Mammary epithelial cell (primary cell): ENCODE data around the gene P2RX7.

Experiments
- EZH2 ChIP-seq: IDR thresholded peaks from 2 replicates; pipeline ENCODE4 v1.6.1; 2012; ENCODE audit warnings: low read length, inconsistent platforms, borderline replicate concordance
- TF ChIP-seq, protein P1 (sequence below), 2 donors: IDR thresholded peaks in 1 of 2; conservative IDR thresholded peaks in 1 of 2; 2 replicates each; pipeline ENCODE4 v1.5.1; 2011 to 2012; ENCODE audit warnings: inconsistent platforms in 2 of 2, low read length in 2 of 2, mild to moderate bottlenecking in 2 of 2, control low read depth in 1 of 2, low read depth in 1 of 2; ENCODE audit not compliant: insufficient read depth in 1 of 2; ENCODE audit errors: extremely low read depth in 1 of 2

- TF ChIP-seq, protein P1, sequence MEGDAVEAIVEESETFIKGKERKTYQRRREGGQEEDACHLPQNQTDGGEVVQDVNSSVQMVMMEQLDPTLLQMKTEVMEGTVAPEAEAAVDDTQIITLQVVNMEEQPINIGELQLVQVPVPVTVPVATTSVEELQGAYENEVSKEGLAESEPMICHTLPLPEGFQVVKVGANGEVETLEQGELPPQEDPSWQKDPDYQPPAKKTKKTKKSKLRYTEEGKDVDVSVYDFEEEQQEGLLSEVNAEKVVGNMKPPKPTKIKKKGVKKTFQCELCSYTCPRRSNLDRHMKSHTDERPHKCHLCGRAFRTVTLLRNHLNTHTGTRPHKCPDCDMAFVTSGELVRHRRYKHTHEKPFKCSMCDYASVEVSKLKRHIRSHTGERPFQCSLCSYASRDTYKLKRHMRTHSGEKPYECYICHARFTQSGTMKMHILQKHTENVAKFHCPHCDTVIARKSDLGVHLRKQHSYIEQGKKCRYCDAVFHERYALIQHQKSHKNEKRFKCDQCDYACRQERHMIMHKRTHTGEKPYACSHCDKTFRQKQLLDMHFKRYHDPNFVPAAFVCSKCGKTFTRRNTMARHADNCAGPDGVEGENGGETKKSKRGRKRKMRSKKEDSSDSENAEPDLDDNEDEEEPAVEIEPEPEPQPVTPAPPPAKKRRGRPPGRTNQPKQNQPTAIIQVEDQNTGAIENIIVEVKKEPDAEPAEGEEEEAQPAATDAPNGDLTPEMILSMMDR (conservative IDR thresholded peaks at IDR 0.05 in 1 of 2, IDR thresholded peaks at IDR 0.05 in 1 of 2; ENCODE audit: extremely low read depth in 1 of 2, insufficient read depth in 1 of 2, low read depth in 1 of 2, low read length in 2 of 2) = no peak
- TF ChIP-seq EZH2 = no peak
Observed at GRCh38 chr12:121226399-121226798, 93.7 kb downstream of the P2RX7 start.
